T-helper 1 cell treated with Interleukin-12 subunit alpha and Interleukin-12 subunit beta and Interleukin-4 antibody, amounts not matched to agents 30 ng/mL and 1 ng/mL, for 36 hours (primary cell): Measurements from ENCODE around the gene NFKBIZ. TPM values are rescaled to one million over a fixed set of nuclear protein-coding genes. Genes with fewer than 3 reads are reported as not detected.

Experiments
- intact Hi-C: fragments of 100-400 bp; cut with micrococcal nuclease; formaldehyde crosslinking; loops from one replicate; pipeline ENCODE4 v1.15.1; 2024
- total RNA-seq: library from RNA; stranded (reverse); gene quantifications from 2 replicates; pipeline ENCODE4 v1.2.3, GENCODE V29; 2022

NFKBIZ gene
- total RNA-seq, 1 donor from 2014 or later = 149 TPM

- intact Hi-C loops = loop anchor here (5.0 kb wide), 2 partner anchors 38 to 553 kb away; no protein-coding TSS in a partner anchor
These were observed 24.6 kb upstream of the NFKBIZ start for GRCh38 chr3:101824702-101825101.

- intact Hi-C loops = loop anchor here (5.0 kb wide), 2 partner anchors 36 to 551 kb away; no protein-coding TSS in a partner anchor
These were observed 23.3 kb upstream of the NFKBIZ start for GRCh38 chr3:101825904-101826445.

DNA sequence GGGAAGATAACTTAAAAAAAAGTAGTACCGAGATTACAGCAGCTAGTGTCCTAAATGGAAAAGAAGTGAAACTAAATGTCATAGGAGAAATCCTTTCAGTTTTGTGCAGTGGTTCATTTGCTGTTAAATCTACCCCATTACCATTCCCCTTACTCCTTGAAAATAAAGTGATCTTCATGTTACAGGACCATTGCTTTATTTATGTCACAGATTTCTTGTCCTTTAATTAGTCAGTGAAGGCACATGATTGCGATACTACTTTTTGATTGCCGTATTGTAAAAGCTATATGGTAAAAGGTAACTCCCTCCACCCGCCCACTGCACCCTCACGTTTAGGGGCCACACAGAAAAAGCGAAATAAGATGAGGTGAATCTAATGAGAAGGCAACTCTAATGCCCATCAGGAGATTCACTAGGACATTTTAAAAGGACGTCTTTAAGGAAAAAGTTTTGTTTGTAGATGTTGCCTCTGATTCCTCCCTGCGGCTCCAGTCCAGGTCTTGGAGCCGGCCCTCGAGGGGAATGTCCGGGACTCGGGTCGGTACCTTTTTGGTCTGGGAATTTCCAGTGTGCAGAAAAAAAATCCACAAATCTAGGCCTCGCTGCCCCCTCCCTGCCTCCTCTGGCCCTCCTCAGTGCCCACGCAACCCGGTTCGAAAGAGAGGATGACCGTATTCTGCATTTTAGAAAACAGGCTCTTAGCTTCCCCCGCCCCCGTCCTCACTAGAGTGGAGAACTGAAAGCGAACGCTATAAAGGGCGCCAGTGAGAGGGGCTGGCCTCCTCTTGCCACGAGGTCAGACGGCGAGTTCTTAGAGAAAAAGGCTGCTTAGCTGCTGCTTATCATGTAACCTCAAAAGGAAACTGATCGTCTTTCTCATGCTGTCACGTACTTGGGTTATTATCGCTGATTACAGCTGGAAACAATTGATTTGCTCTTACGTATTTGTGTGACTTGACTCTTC, 21.8 kb upstream of the NFKBIZ start:
- intact Hi-C loops = loop anchor here (1.0 to 5.0 kb wide), 12 partner anchors 9 to 550 kb away; partner anchors contain the start of genes CEP97 and NXPE3

- intact Hi-C loops = loop anchor here (5.0 kb wide), 2 partner anchors 34 to 549 kb away; no protein-coding TSS in a partner anchor
These were observed 21.0 kb upstream of the NFKBIZ start for GRCh38 chr3:101828276-101828675.

DNA sequence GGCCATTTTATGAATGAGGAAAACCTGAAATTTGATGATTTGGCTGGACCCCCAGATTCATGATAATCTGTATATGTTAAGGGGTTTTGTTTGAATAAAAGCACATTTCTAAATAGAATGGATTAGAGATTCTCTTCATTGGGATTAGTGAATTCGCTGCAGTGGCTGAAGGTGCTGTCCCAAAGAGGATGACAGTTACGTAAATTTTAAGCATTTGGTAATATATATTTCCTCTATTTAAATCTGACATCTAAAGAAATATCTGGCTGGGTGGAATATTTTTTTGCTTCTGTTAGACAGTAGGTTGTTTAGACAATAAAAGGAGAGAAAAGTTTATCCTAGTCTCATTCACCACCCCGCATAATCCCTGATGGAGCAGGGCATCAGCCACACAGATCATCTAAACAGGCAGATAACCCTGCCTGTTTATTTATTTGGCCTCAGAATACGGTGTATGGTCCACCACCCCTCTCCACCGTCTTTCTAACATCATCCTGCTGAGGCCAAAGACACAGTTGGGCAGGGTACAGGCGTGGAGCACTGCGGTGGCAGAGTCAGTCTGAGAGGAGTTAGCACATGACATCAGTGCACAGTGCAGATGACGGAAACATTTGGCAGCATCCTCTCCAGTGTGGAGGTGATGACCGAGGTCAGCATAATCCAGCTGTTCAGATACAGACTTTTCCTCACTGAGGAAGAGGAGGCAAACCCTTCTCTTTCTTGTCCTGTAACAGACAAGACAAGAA, 20.4 kb upstream of the NFKBIZ start:
- intact Hi-C loops = loop anchor here (5.0 kb wide), 2 partner anchors 33 to 548 kb away; no protein-coding TSS in a partner anchor

DNA sequence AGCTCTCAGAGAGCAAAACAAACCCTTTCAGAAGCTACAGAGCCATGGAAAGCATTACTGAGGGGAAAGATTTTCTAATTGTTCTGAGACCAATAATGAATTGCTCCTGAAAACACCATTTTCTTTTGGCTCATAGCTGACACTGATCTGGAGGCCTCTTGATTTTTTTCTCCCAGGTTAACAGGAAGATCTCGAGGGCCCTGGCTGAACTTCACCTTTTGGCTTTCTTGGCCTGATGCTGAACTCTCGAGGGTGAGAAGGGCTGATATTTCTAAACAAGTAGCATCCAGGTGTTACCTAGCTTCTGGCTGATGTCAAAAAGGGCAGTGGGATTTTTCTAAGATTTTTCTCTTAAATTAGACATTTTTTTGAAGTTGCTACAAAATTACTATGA, 19.9 kb upstream of the NFKBIZ start:
- intact Hi-C loops = loop anchor here (5.0 kb wide), 2 partner anchors 33 to 548 kb away; no protein-coding TSS in a partner anchor

DNA sequence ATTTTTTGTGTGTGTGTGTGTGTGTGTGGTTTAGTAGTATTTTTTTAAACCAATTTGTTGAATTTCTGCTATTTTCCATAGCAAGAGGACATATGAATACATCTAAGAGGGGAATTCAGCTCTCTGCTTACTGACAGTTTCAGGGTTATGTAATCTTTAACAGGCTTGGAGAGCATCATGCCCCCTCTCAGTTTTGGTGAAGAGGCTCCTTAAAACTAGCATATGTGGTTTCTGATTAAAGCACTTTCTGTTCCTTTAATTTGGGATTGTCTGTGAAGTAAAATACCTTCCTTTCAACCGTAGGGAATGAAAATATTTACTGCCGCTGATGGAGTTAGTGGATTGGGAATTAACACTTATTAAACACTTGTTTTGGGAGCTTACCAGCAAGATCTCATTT, 19.4 kb upstream of the NFKBIZ start:
- intact Hi-C loops = loop anchor here (1.0 to 5.0 kb wide), 3 partner anchors 10 to 547 kb away; no protein-coding TSS in a partner anchor

- intact Hi-C loops = loop anchor here (1.0 kb wide), 1 partner anchor 8 kb away; no protein-coding TSS in a partner anchor
These were observed 15.8 kb upstream of the NFKBIZ start for GRCh38 chr3:101833446-101833974.

DNA sequence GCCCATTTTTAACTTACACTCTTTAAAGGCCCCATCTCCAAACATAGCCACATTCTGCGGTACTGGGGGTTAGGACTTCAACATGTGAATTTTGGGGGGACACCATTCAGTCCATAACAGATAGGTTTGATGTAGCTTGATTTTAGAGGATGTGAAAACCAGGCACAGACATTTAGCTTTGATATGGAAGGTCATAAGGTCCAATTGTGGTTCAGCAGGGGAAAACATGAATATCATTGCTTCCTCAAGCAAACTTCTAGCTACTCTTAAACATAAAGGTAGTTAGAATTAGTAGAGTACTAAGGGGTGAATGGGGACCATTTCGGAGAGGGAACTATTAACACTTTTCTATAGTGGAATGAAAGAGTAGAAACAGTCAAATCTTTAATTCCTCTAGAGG, 13.6 kb upstream of the NFKBIZ start:
- intact Hi-C loops = loop anchor here (1.0 kb wide), 1 partner anchor 8 kb away; no protein-coding TSS in a partner anchor

DNA sequence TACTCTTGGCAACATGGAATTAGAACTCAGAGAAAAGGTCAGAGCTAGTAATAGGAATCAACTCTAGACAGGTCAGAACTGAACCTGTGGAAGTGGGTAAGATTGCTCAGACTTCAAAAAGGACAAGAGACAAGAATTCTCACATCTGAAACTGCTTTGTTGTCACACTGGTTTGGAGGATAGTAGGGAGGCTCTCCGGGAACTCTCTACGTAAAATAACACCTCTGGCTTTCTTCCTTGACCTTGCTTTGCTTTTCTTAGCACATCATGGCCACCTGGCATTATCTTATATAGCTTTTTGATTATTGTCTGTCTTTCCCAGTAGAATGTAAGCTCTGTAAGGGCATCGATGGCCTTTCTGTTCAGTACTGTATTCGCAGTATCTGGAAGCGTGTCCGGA, 13.2 kb upstream of the NFKBIZ start:
- intact Hi-C loops = loop anchor here (1.0 kb wide), 1 partner anchor 9 kb away; no protein-coding TSS in a partner anchor

DNA sequence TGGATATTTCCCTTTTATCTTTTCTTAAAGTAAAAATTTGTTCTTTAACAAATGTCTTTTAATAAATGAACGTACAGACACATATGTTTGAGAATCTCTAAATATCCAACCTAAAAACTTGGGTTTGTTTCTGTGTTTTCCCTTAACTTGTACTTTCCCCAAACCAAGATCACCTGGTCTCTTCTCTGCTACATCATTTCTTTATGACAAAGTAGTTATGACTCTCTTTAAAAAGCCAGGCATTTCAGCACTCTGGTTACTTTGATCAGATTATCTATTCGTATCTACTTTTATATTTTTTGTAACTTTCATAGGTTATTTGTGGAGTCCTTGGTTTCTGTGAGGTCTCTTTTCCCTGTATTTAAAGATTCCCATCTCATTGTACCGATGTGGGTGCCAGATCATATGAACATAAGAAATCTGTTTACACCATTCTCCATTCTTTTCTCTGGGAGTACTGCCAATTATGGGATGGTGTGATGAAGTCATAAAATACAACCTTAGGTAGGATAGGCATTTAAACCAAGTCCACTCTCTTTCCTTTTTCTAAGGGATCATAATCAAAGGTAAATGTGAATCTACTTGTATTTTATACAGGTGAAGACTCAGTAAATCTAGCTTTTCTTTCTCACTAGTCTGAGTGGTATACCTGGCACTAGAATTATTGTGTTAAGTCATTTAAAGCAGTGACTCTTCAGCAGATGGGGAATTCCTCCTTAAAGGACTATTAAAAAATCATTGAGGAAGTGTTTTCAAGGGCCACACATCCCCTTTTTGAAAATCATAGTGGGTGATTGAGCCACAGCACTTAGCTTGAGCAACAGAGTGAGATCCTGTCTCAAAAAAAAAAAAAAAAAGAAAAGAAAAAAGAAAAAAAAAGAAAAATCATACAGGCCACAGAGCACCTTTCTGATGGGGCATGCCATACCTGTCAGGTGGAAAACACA, 12.4 kb upstream of the NFKBIZ start:
- intact Hi-C loops = loop anchor here (1.0 kb wide), 1 partner anchor 10 kb away; no protein-coding TSS in a partner anchor

DNA sequence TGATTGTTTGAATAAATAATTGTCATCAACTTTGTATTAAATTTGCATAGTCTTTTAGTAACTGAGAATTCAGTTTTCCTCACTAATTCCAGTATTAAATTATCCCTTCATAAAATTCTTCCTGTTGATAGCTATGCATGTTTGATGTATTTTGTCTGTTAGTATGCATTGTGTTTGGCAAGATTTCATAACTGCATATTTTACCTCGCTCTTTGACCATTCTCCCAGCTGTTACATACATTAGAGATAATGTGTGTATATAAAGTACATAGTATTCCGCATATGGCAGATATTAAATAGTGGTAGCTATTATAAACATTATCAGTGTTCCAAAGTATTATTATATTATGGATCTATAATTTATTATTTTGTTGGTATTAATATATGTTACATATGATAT, 10.6 kb upstream of the NFKBIZ start:
- intact Hi-C loops = no loop called here

GRCh38 chr3:101840066-101840465, 9.2 kb upstream of the NFKBIZ start:
- intact Hi-C loops = loop anchor here (1.0 kb wide), 1 partner anchor 10 kb away; no protein-coding TSS in a partner anchor

DNA sequence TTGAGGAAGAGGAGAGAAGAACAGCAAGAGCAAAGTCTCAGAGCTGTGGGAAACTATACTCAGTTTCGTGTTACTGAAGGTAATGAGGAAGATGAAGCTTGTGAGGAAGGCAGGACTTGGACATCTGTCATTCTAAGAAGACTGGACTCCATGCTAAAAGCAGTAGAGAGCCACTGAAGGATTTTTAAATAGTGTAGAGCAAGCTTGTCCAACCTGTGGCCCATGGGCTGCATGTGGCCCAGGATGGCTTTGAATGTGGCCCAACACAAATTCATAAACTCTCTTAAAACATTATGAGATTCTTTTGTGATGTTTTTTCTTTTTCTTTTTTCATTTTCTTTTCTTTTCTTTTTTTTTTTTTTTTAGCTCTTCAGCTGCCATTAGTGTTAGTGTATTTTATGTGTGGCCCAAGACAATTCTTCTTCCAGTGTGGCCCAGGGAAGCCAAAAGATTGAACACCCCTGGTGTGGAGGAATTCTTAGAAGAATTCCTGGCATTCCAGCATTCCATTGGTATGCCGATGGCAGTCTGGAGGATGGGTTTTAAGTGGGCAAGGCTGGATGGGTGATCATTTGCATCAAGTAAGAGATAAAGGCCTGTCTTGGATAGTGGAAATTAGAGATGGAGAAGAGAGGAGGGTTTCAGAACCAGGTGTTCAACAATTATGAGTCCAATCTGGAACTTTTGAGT, 6.9 kb upstream of the NFKBIZ start:
- intact Hi-C loops = no loop called here

DNA sequence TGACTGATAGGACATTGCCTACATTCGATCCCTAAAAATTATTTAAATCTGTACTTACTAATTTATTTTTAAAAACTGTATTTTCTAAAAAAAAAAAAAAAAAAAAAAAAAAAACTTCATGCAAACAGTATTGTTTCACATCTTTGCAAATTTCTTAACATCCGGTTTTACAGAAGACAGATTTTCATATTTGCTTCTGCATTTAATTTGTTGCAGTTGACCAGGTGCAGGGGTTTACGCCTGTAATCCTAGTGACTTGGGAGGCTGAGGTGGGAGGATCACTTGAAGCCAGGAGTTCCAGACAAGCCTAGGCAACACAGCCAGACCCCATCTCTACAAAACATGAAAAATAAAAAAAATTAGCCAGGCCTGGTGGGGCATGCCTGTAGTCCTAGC, 6.4 kb upstream of the NFKBIZ start:
- intact Hi-C loops = no loop called here

- intact Hi-C loops = no loop called here
These were observed 3.9 kb upstream of the NFKBIZ start for GRCh38 chr3:101845425-101845824.

GRCh38 chr3:101846709-101847108, 2.6 kb upstream of the NFKBIZ start:
- intact Hi-C loops = no loop called here

DNA sequence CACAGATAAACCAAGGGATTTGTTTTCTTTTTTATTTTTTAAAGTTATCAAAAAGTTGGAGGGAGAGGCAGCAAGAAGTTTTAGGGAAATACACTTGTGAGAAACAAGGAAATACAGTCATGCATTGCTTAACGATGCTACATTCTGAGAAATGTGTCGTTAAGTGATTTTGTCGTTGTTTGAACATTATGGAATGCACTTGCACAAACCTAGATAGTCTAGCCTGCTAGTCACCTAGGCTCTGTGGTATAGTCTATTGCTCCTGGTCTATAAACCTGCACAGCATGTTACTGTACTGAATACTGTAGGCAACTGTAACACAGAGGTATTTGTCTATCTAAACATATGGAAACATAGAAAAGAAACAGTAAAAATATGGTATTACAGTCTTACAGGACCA, 2.0 kb upstream of the NFKBIZ start:
- intact Hi-C loops = no loop called here

DNA sequence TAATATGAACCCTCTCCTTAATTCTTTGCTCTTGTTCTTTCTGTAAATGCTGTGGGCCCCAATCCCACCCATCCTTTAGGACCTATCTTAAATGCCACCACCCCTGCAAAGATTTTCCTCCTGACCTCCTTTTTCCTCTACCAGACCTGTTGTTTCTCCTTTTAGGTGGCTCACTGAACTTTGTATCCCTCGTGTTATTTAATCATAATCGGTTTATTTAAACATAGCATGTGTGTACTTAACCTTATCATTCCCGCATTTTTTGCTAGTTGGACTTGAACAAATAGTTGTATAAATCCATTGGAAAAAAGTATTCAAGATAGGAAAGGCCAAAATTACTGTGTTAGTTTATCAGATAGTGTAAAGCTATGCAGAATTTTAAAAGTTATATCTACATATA, 988 bp upstream of the NFKBIZ start:
- intact Hi-C loops = no loop called here
